Measurements from ENCODE around the gene BTRC.

DNA sequence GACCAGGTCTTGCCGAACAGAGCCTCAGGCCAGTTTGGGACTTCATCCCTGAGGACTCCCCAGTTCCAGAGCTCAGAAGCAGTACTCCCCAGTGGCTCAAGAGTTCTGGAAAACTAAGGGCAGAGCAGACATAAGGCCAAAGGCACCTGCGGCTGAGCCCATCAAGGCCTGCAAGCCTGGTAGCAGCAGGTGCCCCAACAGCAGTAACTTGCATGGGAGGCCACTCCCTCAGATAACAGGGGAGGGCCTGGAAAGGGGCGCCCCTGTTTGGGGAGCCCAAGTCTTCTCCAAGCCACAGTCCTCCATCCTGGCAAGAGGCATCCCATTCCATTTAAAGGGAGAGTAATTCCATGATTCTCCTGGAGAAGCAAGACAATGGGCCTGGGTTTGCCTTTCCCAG is 221.1 kb downstream of the BTRC start:
- TF ChIP-seq EZH2 (IDR thresholded peaks at IDR 0.05; ENCODE audit: borderline replicate concordance, low read depth, low read length, severe bottlenecking), result no peak
- no peak for TF ChIP-seq POLR2AphosphoS5 (IDR thresholded peaks at IDR 0.05; ENCODE audit: insufficient read depth, low read depth, low read length)
- no peak for TF ChIP-seq CTCF (IDR thresholded peaks at IDR 0.05; ENCODE audit: extremely low read depth in 1 of 2, insufficient read depth in 1 of 2, low read depth in 1 of 2, low read length in 2 of 2)
